Hepatocyte (in vitro differentiated cells): Measurements from ENCODE around the gene HAUS7.

Experiments
- CTCF ChIP-seq: fragments of 200-600 bp; sonication (generic); IDR thresholded peaks from 2 replicates; pipeline ENCODE4 v1.5.1; 2016; ENCODE audit warnings: antibody characterized with exemption, mild to moderate bottlenecking; ENCODE audit not compliant: poor library complexity
- EZH2 ChIP-seq: fragments of 200-600 bp; sonication (generic); IDR thresholded peaks from 2 replicates; pipeline ENCODE4 v1.6.1; 2016; ENCODE audit warnings: antibody characterized with exemption, mild to moderate bottlenecking, borderline replicate concordance
- EZH2phosphoT487 ChIP-seq: fragments of 200-600 bp; sonication (generic); IDR thresholded peaks from one replicate; pipeline ENCODE4 v1.6.1; 2018; ENCODE audit warnings: antibody characterized with exemption, mild to moderate bottlenecking, low read depth, moderate library complexity; ENCODE audit not compliant: unreplicated experiment, severe bottlenecking

DNA sequence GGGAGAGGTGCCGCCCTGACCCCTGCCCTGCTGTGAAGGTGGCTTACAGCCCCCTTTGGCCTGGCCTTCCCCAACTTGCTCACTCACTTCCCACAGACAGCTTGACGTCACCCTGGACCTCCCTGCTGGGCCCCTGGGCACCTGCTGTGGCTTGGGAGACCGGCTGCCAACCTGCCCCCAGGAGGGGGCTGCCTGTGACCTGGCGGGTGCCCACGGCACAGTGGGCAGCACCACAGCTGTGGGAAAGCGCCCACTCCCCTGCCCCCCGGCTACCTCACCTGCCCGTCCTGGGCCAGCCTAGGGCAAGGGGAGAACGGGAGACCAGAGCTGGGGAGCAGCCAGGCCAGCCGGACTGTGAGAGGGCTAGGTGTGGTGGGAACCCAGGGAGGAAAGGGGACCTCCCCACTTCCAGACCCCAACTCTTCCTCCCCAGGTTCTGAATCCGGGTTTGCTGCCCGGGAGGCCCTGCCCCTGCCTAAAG lies 61.5 kb downstream of the HAUS7 start:
- no peak for TF ChIP-seq CTCF
- TF ChIP-seq EZH2, result no peak
- no peak for TF ChIP-seq EZH2phosphoT487
